HG03097 (cell line): ENCODE data around the gene HTRA3.

Experiments used
- ATAC-seq: cut with Tn5 transposase; IDR thresholded peaks from one replicate; pipeline ENCODE4 v1.9.1; 2021; ENCODE audit not compliant: unreplicated experiment, low FRiP score

Gene HTRA3

GRCh38 chr4:8233672-8234484, 35.7 kb upstream of the HTRA3 start:
- no peak for ATAC-seq

- no peak for ATAC-seq
Measured at GRCh38 chr4:8234715-8235114, 34.8 kb upstream of the HTRA3 start.

- ATAC-seq: no peak
Measured at GRCh38 chr4:8235224-8235623, 34.3 kb upstream of the HTRA3 start.

- no peak for ATAC-seq
Measured at GRCh38 chr4:8235686-8236085, 33.9 kb upstream of the HTRA3 start.

- no peak for ATAC-seq
Measured at GRCh38 chr4:8236106-8236919, 33.2 kb upstream of the HTRA3 start.

DNA sequence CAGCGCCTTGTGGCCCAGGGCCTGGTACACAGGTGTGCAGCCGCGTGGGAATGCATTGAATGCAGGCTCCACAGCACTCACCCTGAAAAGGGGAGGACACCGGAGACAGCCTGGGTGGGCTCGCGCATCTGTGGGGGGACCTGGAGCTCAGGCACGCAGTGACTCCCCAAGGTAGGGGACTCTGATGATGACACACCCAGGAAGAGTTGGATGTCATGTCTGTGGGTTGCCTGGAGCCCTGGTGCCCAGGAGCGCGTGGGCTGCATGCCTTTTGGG, 32.7 kb upstream of the HTRA3 start:
- no peak for ATAC-seq

- ATAC-seq: no peak
Measured at GRCh38 chr4:8237256-8237989, 32.1 kb upstream of the HTRA3 start.

- no peak for ATAC-seq
Measured at GRCh38 chr4:8238036-8238511, 31.5 kb upstream of the HTRA3 start.

DNA sequence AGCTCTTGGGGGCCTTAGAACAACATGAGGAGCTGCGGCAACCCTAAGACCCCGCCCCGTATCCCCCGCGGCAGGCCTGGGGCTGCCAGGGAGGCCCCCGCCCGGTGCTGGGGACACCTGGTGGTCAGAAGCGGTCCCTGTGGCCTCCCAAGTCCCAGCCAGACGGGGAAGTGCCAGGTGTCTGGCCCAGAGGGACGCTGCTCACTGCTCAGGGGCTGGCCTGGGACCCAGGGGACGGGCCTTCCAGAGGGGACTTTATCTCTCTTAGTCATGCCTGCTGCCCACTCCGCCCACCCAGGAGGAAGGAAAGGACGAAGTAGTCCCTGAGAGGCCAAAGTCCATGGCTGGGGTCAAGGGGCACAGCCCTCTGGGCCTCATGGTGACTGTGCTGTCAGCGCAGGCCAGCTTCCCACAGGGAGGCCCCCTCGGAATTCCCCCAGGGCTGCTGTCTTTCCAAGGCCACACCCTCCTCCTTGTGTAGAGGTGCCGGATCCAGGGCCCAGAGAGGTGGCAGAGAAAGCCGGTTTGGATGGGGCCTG, 31.0 kb upstream of the HTRA3 start:
- no peak for ATAC-seq

GRCh38 chr4:8239226-8239625, 30.3 kb upstream of the HTRA3 start:
- ATAC-seq: no peak

DNA sequence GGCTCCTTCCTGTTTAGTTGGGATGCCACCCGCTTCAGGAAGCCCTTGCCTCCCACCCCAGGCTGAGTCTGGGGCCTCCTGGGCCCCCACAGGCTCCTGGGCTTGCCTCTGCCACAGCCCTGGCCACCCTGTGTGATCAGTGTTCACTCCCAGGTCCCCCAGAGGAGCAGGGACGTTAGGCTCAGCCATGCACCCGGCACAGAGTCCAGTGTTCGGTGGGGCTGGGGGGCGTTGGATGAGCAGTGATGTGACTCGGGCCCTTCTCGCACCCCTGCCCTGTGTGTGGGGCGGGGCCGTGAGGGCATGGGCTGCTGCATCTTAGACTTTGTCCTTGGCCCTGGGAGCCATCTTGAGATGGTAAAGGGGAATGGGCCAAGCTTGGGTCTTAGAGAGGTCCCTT, 29.9 kb upstream of the HTRA3 start:
- no peak for ATAC-seq

GRCh38 chr4:8240211-8241041, 29.1 kb upstream of the HTRA3 start:
- no peak for ATAC-seq

DNA sequence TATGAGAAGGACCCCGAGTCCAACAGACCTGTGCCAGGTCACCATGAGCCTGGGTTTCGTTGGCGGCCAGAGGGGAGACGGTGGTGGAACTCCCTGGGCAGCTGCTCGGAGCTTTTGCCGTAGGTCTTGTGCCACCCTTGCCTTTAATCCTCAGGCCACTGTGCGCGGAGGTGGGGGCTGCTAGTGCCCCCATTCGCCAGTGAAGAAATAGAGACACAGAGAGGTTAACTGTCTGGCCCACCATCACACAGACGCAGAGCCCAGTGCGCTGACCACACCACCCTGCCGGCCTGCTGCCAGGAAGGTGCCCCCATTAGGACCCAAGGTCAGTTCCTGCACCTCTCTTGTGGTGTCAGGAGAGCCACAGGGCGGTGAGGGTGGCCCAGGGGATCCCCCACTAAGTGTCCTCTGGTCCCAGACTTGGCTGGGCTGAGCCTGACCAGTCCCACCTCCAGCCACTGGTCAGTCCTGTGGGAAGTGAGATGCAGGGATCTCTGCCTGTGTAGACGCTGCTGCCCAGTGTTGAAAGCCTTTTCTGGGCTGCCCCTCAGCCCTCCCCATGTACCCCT, 28.3 kb upstream of the HTRA3 start:
- no peak for ATAC-seq

DNA sequence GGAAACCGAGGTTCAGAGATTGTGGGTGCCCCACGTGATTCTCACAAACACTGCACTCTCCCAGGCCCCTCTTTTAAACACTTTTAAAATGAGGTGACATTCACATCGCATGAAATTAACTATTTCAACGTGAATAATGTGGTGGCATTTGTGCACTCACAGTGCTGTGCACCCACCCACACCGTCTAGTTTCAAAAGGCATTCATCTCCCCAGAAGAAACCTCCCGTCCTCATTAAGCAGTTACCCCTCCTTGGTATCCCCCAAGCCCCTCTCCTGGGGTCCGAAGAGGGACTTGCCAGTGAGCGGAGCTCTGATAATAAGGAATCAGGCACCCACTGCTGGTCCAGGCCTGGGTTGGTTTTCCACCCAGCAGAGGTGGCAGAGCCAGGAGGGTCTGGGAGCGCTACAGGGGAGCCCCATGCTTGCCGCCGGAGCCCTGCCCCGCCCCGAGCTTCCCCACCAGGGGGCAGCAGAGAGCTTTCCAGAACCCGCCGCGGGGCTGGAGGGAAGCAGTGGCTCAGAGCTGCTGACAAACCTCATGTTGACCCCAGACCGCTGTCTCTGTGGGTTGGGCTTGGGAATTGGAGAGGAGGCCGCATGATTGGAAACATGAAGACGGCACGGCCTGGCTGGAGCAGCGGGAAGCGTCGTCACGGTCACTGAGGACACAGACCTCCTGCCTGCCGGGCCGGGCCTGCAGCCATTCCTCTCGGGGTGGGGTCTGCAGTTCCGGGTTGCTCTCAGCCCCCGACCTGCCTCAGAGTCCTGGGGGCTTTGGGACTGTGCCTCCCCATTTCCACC, 27.5 kb upstream of the HTRA3 start:
- ATAC-seq: peak; percentile 68

- ATAC-seq: no peak
Measured at GRCh38 chr4:8242782-8243560, 26.6 kb upstream of the HTRA3 start.

- ATAC-seq: no peak
Measured at GRCh38 chr4:8244001-8244757, 25.4 kb upstream of the HTRA3 start.

DNA sequence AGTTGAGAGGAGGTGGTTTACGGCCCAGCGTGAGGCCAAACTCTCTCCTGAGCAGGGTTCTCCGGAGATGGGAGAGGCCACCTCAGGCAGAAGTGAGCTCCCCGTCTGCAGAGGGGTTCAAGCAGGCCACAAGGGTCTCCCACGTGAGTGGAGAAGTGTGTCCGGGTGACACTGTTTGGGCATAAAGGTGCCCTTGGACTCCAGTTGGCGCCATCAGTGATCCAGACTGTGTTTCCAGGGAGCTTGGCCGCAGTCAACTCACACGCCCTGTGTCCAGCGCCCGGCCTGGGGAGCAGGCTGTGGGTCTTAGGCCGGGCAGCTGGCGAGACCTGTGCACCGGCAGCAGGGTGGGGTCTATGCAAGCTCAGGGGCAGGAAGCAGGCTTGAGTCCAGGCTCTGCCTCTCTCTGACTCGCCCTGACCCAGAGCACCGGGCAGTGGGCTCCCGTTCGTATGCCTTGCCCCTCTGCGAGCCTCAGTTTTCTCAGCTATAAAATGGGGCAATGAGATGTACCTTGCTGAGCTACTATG, 24.6 kb upstream of the HTRA3 start:
- ATAC-seq: no peak
